HL-60 (cell line): ENCODE data around the gene PRG3.
A peak's percentile ranks its signal among the peaks of the same experiment; 100 is the strongest.

Experiments
- DNase-seq, 2 experiments: peaks; one replicate each; pipeline ENCODE4 v3.0.0-alpha.2; 2010 to 2020; ENCODE audit warnings: low read depth in 1 of 2, low spot score in 1 of 2
- H3K27ac ChIP-seq: fragments of 250-450 bp; sonication (Bioruptor Pico); replicated peaks from 2 replicates; pipeline ENCODE4 v1.5.1; 2020; ENCODE audit warnings: mild to moderate bottlenecking, moderate library complexity
- H3K27me3 ChIP-seq: fragments of 250-450 bp; sonication (Bioruptor Pico); 2 replicates; pipeline ENCODE4 v1.5.1; 2021; ENCODE audit warnings: mild to moderate bottlenecking, moderate library complexity; ENCODE audit not compliant: insufficient read depth, poor library complexity, severe bottlenecking
- H3K4me3 ChIP-seq: replicated peaks from 2 replicates; pipeline ENCODE4 v1.5.1; 2011; ENCODE audit warnings: mild to moderate bottlenecking, control low read depth, low read length; ENCODE audit not compliant: insufficient read depth
- GABPA ChIP-seq: IDR thresholded peaks from 2 replicates; pipeline ENCODE4 v1.6.1; 2012; ENCODE audit warnings: low read depth
- POLR2AphosphoS5 ChIP-seq: IDR thresholded peaks from 2 replicates; pipeline ENCODE4 v1.6.1; 2012; ENCODE audit warnings: low read depth
- SPI1 ChIP-seq: IDR thresholded peaks from 2 replicates; pipeline ENCODE4 v1.6.1; 2012; ENCODE audit warnings: low read depth, mild to moderate bottlenecking, borderline replicate concordance
- TF ChIP-seq, protein P1 (sequence below): IDR thresholded peaks from one replicate; pipeline ENCODE4 v1.5.1; 2011; ENCODE audit warnings: low read length, control low read depth, inconsistent platforms; ENCODE audit not compliant: insufficient read depth
- TF ChIP-seq, protein P2 (sequence below): IDR thresholded peaks from 2 replicates; pipeline ENCODE4 v1.6.1; 2012; ENCODE audit warnings: low read depth; ENCODE audit not compliant: insufficient replicate concordance

The PRG3 gene

DNA sequence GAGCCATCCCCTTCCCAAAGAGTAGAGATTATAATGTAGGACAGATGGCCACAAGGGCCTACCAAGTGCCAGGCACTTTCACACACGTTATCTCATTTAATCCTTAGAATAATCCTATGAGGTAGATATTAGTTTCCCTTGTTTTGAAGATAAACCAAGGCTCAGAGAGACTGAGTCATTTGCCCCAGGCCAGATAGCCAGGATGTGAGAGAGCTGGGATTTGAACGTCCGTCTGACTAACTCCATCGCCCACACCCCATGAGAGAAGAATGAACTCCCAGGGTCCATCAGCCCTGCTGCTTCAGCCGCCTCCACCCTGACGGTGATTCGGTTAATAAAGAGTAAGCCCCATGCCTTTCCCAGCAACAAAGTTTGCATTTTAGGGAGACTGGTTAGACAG lies 10.7 kb downstream of the PRG3 start:
- TF ChIP-seq GABPA (no peak), SPI1 (no peak), POLR2AphosphoS5 (no peak)
- TF ChIP-seq, protein P1, sequence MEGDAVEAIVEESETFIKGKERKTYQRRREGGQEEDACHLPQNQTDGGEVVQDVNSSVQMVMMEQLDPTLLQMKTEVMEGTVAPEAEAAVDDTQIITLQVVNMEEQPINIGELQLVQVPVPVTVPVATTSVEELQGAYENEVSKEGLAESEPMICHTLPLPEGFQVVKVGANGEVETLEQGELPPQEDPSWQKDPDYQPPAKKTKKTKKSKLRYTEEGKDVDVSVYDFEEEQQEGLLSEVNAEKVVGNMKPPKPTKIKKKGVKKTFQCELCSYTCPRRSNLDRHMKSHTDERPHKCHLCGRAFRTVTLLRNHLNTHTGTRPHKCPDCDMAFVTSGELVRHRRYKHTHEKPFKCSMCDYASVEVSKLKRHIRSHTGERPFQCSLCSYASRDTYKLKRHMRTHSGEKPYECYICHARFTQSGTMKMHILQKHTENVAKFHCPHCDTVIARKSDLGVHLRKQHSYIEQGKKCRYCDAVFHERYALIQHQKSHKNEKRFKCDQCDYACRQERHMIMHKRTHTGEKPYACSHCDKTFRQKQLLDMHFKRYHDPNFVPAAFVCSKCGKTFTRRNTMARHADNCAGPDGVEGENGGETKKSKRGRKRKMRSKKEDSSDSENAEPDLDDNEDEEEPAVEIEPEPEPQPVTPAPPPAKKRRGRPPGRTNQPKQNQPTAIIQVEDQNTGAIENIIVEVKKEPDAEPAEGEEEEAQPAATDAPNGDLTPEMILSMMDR, result no peak
- TF ChIP-seq, protein P2, sequence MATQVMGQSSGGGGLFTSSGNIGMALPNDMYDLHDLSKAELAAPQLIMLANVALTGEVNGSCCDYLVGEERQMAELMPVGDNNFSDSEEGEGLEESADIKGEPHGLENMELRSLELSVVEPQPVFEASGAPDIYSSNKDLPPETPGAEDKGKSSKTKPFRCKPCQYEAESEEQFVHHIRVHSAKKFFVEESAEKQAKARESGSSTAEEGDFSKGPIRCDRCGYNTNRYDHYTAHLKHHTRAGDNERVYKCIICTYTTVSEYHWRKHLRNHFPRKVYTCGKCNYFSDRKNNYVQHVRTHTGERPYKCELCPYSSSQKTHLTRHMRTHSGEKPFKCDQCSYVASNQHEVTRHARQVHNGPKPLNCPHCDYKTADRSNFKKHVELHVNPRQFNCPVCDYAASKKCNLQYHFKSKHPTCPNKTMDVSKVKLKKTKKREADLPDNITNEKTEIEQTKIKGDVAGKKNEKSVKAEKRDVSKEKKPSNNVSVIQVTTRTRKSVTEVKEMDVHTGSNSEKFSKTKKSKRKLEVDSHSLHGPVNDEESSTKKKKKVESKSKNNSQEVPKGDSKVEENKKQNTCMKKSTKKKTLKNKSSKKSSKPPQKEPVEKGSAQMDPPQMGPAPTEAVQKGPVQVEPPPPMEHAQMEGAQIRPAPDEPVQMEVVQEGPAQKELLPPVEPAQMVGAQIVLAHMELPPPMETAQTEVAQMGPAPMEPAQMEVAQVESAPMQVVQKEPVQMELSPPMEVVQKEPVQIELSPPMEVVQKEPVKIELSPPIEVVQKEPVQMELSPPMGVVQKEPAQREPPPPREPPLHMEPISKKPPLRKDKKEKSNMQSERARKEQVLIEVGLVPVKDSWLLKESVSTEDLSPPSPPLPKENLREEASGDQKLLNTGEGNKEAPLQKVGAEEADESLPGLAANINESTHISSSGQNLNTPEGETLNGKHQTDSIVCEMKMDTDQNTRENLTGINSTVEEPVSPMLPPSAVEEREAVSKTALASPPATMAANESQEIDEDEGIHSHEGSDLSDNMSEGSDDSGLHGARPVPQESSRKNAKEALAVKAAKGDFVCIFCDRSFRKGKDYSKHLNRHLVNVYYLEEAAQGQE, result no peak
- H3K4me3 ChIP-seq, result no peak overlapping the region
- no peaks in the 10 kb centered on the region for H3K27me3 ChIP-seq
- no peak for DNase-seq
- H3K27ac ChIP-seq, result no peak overlapping the region

DNA sequence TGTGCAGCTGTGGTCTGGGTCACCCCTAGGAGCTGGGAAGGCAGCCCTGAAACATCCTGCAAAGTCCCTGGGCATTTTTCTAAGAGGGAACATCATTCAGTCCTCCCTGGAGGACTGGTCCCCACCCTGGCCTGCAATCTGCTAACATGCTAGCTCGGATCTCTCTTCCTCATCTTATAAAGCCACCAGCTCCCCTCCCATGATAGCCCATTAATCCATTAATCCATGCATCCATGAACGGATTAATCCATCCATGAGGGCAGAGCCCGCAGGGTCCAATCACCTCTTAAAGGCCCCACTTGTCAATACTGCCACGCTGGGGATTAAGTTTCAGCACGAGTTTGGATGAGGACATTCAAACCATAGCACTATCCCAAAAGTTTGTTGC lies 12.1 kb downstream of the PRG3 start:
- Histone ChIP-seq H3K27ac (peak overlapping the region; percentile 36), H3K4me3 (no peak overlapping the region), H3K27me3 (no peaks in the 10 kb centered on the region)
- DNase-seq, result no peak
- TF ChIP-seq POLR2AphosphoS5, result no peak
- no peak for TF ChIP-seq SPI1
- TF ChIP-seq, protein P1, result no peak
- TF ChIP-seq GABPA, result no peak
- TF ChIP-seq, protein P2, result no peak

DNA sequence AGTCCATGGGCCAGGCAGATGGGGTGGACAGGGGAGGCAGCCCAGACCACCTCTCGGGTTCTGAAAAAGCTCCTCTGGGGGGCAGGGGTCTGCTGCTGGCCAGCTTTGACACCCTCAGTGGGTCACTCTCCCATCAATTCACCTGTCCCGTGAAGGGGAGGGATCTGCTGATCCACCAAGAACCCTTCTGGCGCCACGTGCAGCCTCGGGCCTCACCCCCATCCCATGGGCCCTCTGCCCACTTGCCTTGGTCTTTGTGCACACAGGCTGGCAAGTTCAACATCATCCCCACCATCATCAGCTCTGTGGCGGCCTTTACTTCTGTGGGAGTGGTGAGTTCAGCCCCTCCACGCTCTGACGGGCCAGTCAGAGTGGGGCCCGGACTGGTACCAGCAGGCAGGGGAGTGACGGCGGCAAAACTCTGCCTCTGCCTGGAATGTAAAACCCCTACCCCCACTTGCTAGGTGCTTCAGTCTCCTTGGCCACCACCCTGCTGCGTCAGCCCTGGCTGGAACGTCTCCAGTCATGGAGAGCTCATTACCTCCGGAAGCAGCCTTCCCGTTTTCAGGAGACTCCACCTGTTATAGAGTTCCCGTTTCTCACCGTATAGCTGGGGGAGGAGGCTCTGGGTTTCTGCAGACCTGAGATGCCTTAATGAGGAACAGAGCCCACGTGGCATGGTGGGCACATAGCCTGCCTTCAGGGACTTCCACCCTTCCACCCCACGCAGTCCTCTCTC lies 12.7 kb downstream of the PRG3 start:
- Histone ChIP-seq H3K27ac (peak overlapping the region; percentile 36), H3K27me3 (no peaks in the 10 kb centered on the region), H3K4me3 (no peak overlapping the region)
- TF ChIP-seq, protein P1, result no peak
- TF ChIP-seq SPI1 (peak; percentile 90), GABPA (0 out of 2 replicates have a peak, but pooled peaks have one; percentile 9), POLR2AphosphoS5 (peak; percentile 79)
- TF ChIP-seq, protein P2, result no peak
- DNase-seq, result peak in 1 of 2 experiments; percentile 67
